Stimulated activated naive CD8-positive, alpha-beta T cell treated with anti-CD3 and anti-CD28 coated beads, Interleukin-15, amount 100 ng/mL, for 72 hours (primary cell): Measurements from ENCODE around the gene SPATA18.
"Not testable (repeated sequence)": the region's sequence is repeated elsewhere in the genome, so short reads cannot be mapped to it uniquely, and the experiment has no call there.

Experiments used
- ATAC-seq: fragments of 150-1000 bp; cut with Tn5 transposase; 2 replicates; pipeline ENCODE4 v1.10.0; 2021; ENCODE audit warnings: mild to moderate bottlenecking, moderate library complexity
- DNase-seq, 2 donors: peaks; one replicate each; pipeline ENCODE4 v3.0.0; 2021 to 2022
- H3K27ac Mint-ChIP-seq, 2 donors: one replicate each; pipeline ENCODE4 v1.8.0; 2022; ENCODE audit warnings: mild to moderate bottlenecking in 2 of 2, mixed read lengths in 2 of 2, moderate library complexity in 2 of 2
- H3K27me3 Mint-ChIP-seq: one replicate; pipeline ENCODE4 v1.8.0; 2022; ENCODE audit warnings: mixed read lengths
- H3K4me1 Mint-ChIP-seq: one replicate; pipeline ENCODE4 v1.8.0; 2022; ENCODE audit warnings: mild to moderate bottlenecking, mixed read lengths
- H3K4me3 Mint-ChIP-seq, 2 donors: one replicate each; pipeline ENCODE4 v1.8.0; 2022; ENCODE audit warnings: mild to moderate bottlenecking in 2 of 2, mixed read lengths in 2 of 2, moderate library complexity in 1 of 2
- H3K9me3 Mint-ChIP-seq, 2 donors: one replicate each; pipeline ENCODE4 v1.8.0; 2022; ENCODE audit warnings: mixed read lengths in 2 of 2

Gene SPATA18

GRCh38 chr4:52081216-52081615, 30.1 kb downstream of the SPATA18 start:
- H3K27me3 Mint-ChIP-seq, result peaks cover 43% of the 10 kb centered on the region
- H3K9me3 Mint-ChIP-seq, result no peaks in the 10 kb centered on the region
- no peak overlapping the region for H3K27ac Mint-ChIP-seq
- H3K4me3 Mint-ChIP-seq, result no peak overlapping the region
- no peak for DNase-seq
- H3K4me1 Mint-ChIP-seq, result no peaks in the 10 kb centered on the region
- ATAC-seq, result no peak

- H3K27me3 Mint-ChIP-seq, result peaks cover 39% of the 10 kb centered on the region
- not testable (repeated sequence) for H3K9me3 Mint-ChIP-seq, DNase-seq, ATAC-seq, H3K4me1 Mint-ChIP-seq, H3K27ac Mint-ChIP-seq, H3K4me3 Mint-ChIP-seq
Measured at GRCh38 chr4:52086425-52086824, 35.3 kb downstream of the SPATA18 start.

- H3K4me3 Mint-ChIP-seq, result no peak overlapping the region
- H3K27ac Mint-ChIP-seq, result no peak overlapping the region
- peaks cover 0 to 7% of the 10 kb centered on the region in 2 donors for H3K9me3 Mint-ChIP-seq
- H3K27me3 Mint-ChIP-seq, result peaks cover 49% of the 10 kb centered on the region
- DNase-seq, result no peak
- H3K4me1 Mint-ChIP-seq, result no peaks in the 10 kb centered on the region
- no peak for ATAC-seq
Measured at GRCh38 chr4:52091801-52092200, 40.7 kb downstream of the SPATA18 start.

- no peak for ATAC-seq
- Mint-ChIP-seq H3K27ac (no peak overlapping the region), H3K9me3 (peaks cover 0 to 7% of the 10 kb centered on the region in 2 donors), H3K4me3 (no peak overlapping the region), H3K4me1 (no peaks in the 10 kb centered on the region), H3K27me3 (peaks cover 56% of the 10 kb centered on the region)
- DNase-seq, result no peak
Measured at GRCh38 chr4:52093466-52093865, 42.4 kb downstream of the SPATA18 start.

GRCh38 chr4:52094376-52095145, 43.5 kb downstream of the SPATA18 start:
- no peak overlapping the region for H3K4me3 Mint-ChIP-seq
- H3K27ac Mint-ChIP-seq, result no peak overlapping the region
- no peaks in the 10 kb centered on the region for H3K4me1 Mint-ChIP-seq
- no peak for ATAC-seq
- peaks cover 48% of the 10 kb centered on the region for H3K27me3 Mint-ChIP-seq
- H3K9me3 Mint-ChIP-seq, result peaks cover 0 to 7% of the 10 kb centered on the region in 2 donors
- DNase-seq, result no peak

DNA sequence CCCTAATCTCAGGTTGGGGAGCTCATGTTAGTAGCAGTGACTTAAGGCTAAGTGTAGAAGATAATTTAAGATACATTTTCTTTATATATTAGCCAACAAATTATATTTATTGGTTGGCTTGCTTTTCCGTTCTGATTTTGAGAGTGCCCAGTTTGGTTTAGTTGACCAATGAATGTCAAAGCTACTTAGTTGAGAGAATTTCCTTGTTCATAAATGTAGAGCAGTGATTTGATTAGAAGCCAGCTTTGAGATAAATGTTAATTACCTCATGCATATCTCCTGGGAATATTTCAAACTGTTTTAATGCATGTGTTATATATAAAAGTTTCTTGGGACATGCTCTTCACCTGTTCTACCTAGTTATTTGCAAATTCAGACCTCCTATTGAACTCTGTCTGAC, 44.3 kb downstream of the SPATA18 start:
- ATAC-seq (no peak), DNase-seq (no peak)
- Mint-ChIP-seq H3K4me1 (no peaks in the 10 kb centered on the region), H3K27ac (no peak overlapping the region), H3K27me3 (peaks cover 42% of the 10 kb centered on the region), H3K9me3 (peaks cover 0 to 7% of the 10 kb centered on the region in 2 donors), H3K4me3 (no peak overlapping the region)

GRCh38 chr4:52096048-52096447, 44.9 kb downstream of the SPATA18 start:
- peaks cover 35% of the 10 kb centered on the region for H3K27me3 Mint-ChIP-seq
- H3K9me3 Mint-ChIP-seq, result peaks cover 0 to 2% of the 10 kb centered on the region in 2 donors
- DNase-seq (no peak), ATAC-seq (no peak)
- H3K4me3 Mint-ChIP-seq, result no peak overlapping the region
- H3K27ac Mint-ChIP-seq, result no peak overlapping the region
- H3K4me1 Mint-ChIP-seq, result no peaks in the 10 kb centered on the region

DNA sequence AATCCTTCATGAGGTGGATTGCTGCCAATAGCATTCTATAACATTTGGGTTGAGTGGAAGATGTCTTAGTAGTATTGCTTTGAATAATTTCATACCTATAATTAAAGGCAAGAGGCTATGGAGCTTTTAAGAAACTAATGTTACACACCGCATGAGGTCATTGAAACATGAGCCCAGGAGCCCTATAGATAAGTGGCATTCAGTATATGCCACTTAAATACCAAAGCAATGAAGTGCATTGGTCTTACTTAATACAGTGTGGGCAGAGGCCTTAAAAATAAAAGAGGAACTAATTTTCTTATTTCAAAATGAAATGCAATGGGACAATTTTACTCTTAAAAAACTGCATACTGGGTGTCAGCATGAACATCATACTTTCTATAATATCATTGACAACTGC, 47.5 kb downstream of the SPATA18 start:
- Mint-ChIP-seq H3K4me3 (no peak overlapping the region), H3K4me1 (no peaks in the 10 kb centered on the region), H3K9me3 (no peaks in the 10 kb centered on the region), H3K27ac (no peak overlapping the region), H3K27me3 (peaks cover 15% of the 10 kb centered on the region)
- DNase-seq, result no peak
- no peak for ATAC-seq

DNA sequence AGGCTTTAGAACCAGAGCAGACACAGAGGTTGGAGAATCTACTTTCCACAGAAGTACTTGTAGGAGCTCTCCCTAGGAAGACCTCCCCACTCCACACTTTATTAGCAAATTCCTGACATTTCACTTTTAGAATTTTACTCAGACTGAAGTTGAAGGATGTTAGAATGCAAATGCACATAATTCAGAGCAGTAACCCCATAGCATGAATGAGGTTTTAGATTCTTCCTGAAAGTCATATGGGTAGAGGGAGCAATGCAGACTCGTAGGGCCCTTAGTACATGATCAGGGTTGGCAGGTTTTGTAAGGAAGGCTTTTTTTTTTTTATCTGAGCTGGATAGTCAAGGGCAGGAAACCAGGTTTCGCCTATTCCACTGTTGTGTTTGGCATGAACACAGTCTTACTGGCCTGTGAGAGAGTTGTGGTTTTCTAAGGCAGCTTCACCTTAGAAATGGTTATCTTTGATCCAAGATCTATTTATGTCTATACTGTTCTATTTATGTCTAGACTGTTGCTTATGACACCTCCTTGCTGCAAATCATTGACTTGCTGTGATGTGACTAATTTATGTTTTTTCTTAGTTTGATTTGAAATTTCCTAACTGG, 48.9 kb downstream of the SPATA18 start:
- Mint-ChIP-seq H3K27me3 (peaks cover 15% of the 10 kb centered on the region), H3K9me3 (no peaks in the 10 kb centered on the region), H3K4me1 (no peaks in the 10 kb centered on the region), H3K27ac (no peak overlapping the region), H3K4me3 (no peak overlapping the region)
- DNase-seq (no peak), ATAC-seq (no peak)

DNA sequence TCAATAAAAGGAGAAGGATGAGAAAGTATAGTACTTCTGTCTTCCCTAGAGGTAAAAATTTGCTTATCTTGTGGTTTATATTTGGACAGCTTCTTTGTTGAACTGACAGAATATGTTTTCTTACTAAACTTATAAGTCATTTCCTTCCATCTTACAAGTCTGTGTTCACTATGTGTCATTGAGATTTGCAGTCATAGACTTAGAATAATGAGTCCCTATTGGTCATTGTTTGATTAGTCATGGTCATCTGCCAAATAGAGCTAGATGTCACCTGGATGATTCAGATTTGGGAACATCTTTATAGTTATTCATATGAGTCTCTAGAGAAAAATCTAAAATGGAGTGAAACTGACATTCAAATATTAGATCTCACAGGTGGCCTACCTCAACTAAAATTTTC, 51.5 kb downstream of the SPATA18 start:
- DNase-seq, result no peak
- H3K4me3 Mint-ChIP-seq, result no peak overlapping the region
- peaks cover 1% of the 10 kb centered on the region for H3K27me3 Mint-ChIP-seq
- ATAC-seq, result no peak
- H3K4me1 Mint-ChIP-seq, result no peaks in the 10 kb centered on the region
- no peaks in the 10 kb centered on the region for H3K9me3 Mint-ChIP-seq
- no peak overlapping the region for H3K27ac Mint-ChIP-seq

DNA sequence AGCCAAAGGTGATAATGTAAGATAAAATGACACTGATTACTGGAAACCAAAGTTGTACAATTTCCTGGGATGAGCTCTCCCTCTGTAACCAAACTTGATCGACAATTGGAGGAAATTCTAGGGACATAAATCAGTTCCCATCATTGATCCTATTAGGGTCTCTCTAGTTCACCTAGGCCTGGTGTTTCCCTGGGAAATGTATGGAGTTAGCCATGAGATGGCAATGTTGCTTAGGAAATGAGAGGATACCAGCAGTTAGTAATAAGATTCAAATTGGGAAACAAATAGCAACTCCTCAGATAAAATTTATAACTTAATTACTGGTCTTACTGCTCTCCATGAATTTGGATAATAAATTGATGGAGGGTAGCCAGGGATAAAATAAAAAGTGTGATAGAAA, 52.2 kb downstream of the SPATA18 start:
- Mint-ChIP-seq H3K27me3 (no peaks in the 10 kb centered on the region), H3K9me3 (no peaks in the 10 kb centered on the region), H3K4me1 (no peaks in the 10 kb centered on the region), H3K4me3 (no peak overlapping the region), H3K27ac (no peak overlapping the region)
- DNase-seq, result no peak
- ATAC-seq, result no peak

- H3K4me1 Mint-ChIP-seq, result no peaks in the 10 kb centered on the region
- no peak overlapping the region for H3K4me3 Mint-ChIP-seq
- ATAC-seq (no peak), DNase-seq (no peak)
- H3K27me3 Mint-ChIP-seq, result no peaks in the 10 kb centered on the region
- H3K27ac Mint-ChIP-seq, result no peak overlapping the region
- no peaks in the 10 kb centered on the region for H3K9me3 Mint-ChIP-seq
Measured at GRCh38 chr4:52105276-52105675, 54.2 kb downstream of the SPATA18 start.

DNA sequence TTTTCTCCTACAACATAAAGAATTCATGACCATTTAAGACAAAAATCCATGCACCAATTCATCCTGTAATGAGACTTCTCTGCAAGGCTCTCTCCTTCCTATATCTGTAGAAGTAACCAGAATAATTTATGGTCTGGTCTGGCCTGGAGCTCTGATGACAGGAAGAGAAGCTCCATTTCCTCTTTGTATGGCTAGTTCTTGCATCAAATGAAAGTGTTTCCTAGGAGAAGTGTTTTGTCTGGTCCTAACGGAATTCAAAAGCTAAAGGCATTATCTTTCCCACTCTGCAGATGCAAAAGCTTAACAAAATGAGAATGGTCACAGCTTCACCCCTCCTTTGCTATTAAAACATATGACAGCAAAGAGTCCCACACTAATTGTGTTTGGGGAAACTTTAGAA, 55.1 kb downstream of the SPATA18 start:
- ATAC-seq (no peak), DNase-seq (no peak)
- Mint-ChIP-seq H3K9me3 (no peaks in the 10 kb centered on the region), H3K27ac (no peak overlapping the region), H3K27me3 (no peaks in the 10 kb centered on the region), H3K4me1 (no peaks in the 10 kb centered on the region), H3K4me3 (no peak overlapping the region)

DNA sequence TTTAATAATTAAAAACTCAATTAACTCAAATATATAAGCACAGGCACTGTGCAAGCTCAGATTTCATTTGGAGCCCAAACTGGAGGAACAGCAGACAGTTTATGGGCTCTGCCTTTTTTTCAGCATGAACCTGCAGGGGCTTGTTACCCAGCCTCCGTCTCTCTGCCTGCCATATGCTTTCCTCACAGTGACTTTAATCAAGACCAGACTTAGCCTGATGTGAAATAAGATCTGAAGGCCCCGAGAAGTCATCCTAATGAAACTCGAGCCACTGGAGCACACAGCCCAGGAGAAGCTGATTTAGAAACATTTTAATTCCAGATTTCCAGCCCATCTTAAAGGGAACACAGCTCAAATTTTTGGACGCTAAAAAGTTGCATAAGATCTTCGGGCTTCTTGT, 55.6 kb downstream of the SPATA18 start:
- no peaks in the 10 kb centered on the region for H3K9me3 Mint-ChIP-seq
- DNase-seq, result no peak

DNA sequence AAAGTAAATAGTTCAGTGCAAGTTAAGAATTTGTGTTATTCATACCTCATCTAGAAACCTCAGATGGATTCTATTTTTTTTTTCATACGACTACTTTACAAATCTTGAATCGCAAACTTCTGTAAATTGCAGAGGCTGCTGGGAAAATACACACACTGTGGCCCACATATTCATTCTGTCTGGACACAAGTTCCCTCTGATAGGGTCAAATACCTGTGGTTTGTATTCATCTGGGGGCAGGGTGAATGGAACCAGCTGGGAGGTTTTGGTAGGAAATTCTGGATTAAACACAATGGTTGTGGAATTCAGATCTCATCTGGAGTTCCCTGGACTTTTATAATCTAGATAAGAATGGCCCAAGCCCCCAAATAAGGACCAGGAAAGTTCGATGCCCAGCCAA, 56.2 kb downstream of the SPATA18 start:
- DNase-seq (no peak), ATAC-seq (no peak)

More for the DNA sequence above, 55.6 kb downstream of the SPATA18 start:
- no peak overlapping the region for H3K27ac Mint-ChIP-seq
- no peak overlapping the region for H3K4me3 Mint-ChIP-seq
- no peaks in the 10 kb centered on the region for H3K4me1 Mint-ChIP-seq
- H3K27me3 Mint-ChIP-seq, result no peaks in the 10 kb centered on the region
- ATAC-seq, result no peak

DNA sequence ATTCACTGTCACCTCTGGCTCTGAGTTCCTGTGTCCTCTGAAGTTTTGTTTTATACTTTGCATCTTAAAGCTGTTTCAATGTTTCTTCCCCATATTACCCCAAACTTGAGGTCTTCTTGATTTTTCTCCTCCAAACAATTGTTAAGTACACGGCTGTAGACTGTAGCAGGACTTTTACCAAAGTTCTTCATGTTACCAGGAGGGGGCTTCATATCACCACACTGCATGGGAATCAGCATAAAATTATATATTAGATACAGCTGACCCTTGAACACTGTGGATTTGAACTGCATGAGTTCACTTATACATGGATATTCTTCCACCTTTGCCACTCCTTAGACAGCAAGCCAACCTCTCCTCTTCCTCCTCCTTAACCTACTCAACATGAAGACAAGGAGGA, 56.6 kb downstream of the SPATA18 start:
- Mint-ChIP-seq H3K27ac (no peak overlapping the region), H3K9me3 (no peaks in the 10 kb centered on the region), H3K4me3 (no peak overlapping the region), H3K27me3 (no peaks in the 10 kb centered on the region), H3K4me1 (no peaks in the 10 kb centered on the region)
- no peak for DNase-seq
- ATAC-seq, result no peak

More for the DNA sequence above, 56.2 kb downstream of the SPATA18 start:
- Mint-ChIP-seq H3K9me3 (no peaks in the 10 kb centered on the region), H3K27me3 (no peaks in the 10 kb centered on the region), H3K27ac (no peak overlapping the region), H3K4me1 (no peaks in the 10 kb centered on the region), H3K4me3 (no peak overlapping the region)

GRCh38 chr4:52110171-52110570, 59.1 kb downstream of the SPATA18 start:
- ATAC-seq (no peak), DNase-seq (no peak)
- H3K27me3 Mint-ChIP-seq, result no peaks in the 10 kb centered on the region
- no peak overlapping the region for H3K4me3 Mint-ChIP-seq
- no peaks in the 10 kb centered on the region for H3K4me1 Mint-ChIP-seq
- no peaks in the 10 kb centered on the region for H3K9me3 Mint-ChIP-seq
- H3K27ac Mint-ChIP-seq, result no peak overlapping the region
